NT2/D1 (cell line): Measurements from ENCODE around the gene RBM43.

Experiments used
- DNase-seq: peaks from one replicate; pipeline ENCODE4 v3.0.0-alpha.2; 2011; ENCODE audit warnings: low read depth, low spot score
- H3K27me3 ChIP-seq: 2 replicates; pipeline ENCODE4 v1.6.0; 2011; ENCODE audit warnings: mild to moderate bottlenecking; ENCODE audit not compliant: insufficient read length, insufficient read depth
- H3K36me3 ChIP-seq: 2 replicates; pipeline ENCODE4 v1.6.1; 2011; ENCODE audit warnings: mild to moderate bottlenecking, low read length, mixed read lengths; ENCODE audit not compliant: insufficient read depth, insufficient read length
- H3K4me1 ChIP-seq: 2 replicates; pipeline ENCODE4 v1.5.1; 2011; ENCODE audit not compliant: insufficient read depth, insufficient read length
- H3K4me3 ChIP-seq: 2 replicates; pipeline ENCODE4 v1.5.1; 2011; ENCODE audit warnings: low read depth; ENCODE audit not compliant: insufficient read length
- H3K9ac ChIP-seq: 2 replicates; pipeline ENCODE4 v1.6.0; 2011; ENCODE audit warnings: low read depth; ENCODE audit not compliant: insufficient read length
- H3K9me3 ChIP-seq: 2 replicates; pipeline ENCODE4 v1.5.1; 2011; ENCODE audit warnings: mild to moderate bottlenecking, low read length; ENCODE audit not compliant: insufficient read depth
- SUZ12 ChIP-seq: IDR thresholded peaks from 2 replicates; pipeline ENCODE4 v1.6.1; 2011; ENCODE audit not compliant: insufficient read length, insufficient read depth; ENCODE audit errors: extremely low read depth
- YY1 ChIP-seq: IDR thresholded peaks from 2 replicates; pipeline ENCODE4 v1.6.1; 2011; ENCODE audit not compliant: insufficient read length, insufficient read depth
- ZNF274 ChIP-seq: IDR thresholded peaks from 2 replicates; pipeline ENCODE4 v1.6.1; 2011; ENCODE audit warnings: mild to moderate bottlenecking, low read depth, low read length

The RBM43 gene

DNA sequence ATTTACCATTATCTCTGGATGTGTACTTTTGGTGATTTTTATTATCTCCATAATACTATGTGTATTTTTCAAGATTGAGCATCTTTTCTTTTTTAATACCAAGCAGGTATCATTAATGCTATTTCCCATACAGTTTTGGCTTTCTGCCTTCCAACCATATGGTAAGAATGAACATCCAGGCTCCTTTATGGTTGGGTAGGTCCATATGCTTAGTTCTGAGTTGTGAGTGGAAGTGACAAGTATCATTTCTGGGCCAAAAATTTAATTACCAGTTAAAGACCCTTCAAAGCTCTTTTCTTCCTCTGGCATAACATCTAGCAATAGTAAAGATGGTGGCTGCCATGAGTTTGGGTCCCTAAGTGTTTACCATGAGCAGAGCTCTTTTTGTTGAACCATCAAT is 4.3 kb upstream of the RBM43 start:
- Histone ChIP-seq H3K4me1 (no peaks in the 10 kb centered on the region), H3K9ac (no peak overlapping the region), H3K9me3 (peaks cover 4% of the 10 kb centered on the region; the same call in 1 of the 2 replicates), H3K27me3 (no peaks in the 10 kb centered on the region), H3K36me3 (no peaks in the 10 kb centered on the region), H3K4me3 (no peak overlapping the region)
- TF ChIP-seq SUZ12 (no peak), ZNF274 (no peak), YY1 (no peak)
- no peak for DNase-seq

- no peak for DNase-seq
These were observed 2.6 kb upstream of the RBM43 start for GRCh38 chr2:151264157-151264825.

DNA sequence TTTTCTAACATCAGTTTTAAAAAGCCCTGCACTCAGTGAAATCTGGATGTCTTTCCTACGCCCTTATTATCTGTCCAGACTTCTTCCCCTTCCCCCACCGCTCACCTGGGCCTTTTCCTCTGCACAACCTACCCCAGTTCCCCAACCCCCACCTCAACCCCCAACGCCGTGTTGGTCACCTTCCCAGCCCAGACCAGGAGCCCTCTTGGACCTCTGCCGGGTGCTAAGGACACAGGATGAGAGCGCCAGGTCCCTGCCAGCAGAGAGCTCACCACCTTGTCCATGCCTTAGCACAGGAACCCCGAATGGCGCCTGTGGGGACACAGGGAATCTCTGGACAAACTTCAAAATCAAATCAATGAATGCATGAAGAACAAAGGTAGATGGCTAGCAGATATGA is 966 bp upstream of the RBM43 start:
- DNase-seq: no peak
- no peaks in the 10 kb centered on the region for H3K9me3 ChIP-seq
- H3K36me3 ChIP-seq: no peaks in the 10 kb centered on the region
- no peaks in the 10 kb centered on the region for H3K27me3 ChIP-seq
- TF ChIP-seq ZNF274: no peak
- TF ChIP-seq YY1: no peak
- TF ChIP-seq SUZ12: no peak
- no peak overlapping the region for H3K4me3 ChIP-seq
- no peak overlapping the region for H3K9ac ChIP-seq
- H3K4me1 ChIP-seq: no peaks in the 10 kb centered on the region

More at GRCh38 chr2:151264157-151264825, 2.6 kb upstream of the RBM43 start:
- no peaks in the 10 kb centered on the region for H3K4me1 ChIP-seq
- TF ChIP-seq YY1 (no peak), ZNF274 (no peak), SUZ12 (no peak)
- no peaks in the 10 kb centered on the region for H3K27me3 ChIP-seq
- H3K36me3 ChIP-seq: no peaks in the 10 kb centered on the region
- no peak overlapping the region for H3K4me3 ChIP-seq
- no peak overlapping the region for H3K9ac ChIP-seq
- peaks cover 4% of the 10 kb centered on the region; the same call in 1 of the 2 replicates for H3K9me3 ChIP-seq

DNA sequence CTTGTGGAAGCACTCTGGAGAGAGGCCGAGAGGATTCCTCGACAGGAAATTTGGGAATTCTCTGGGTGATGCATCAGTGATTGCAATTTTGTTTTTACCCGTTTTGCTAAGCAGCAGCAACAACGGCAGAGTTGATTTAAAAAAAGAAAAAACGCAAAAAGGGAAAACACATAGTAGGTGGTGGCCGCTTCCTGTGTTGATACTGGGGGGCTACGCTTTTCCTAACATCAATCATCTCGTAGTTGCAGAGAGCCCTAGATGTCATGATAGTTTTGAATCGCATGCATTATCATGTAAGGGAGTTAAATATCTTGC is 271 bp upstream of the RBM43 start:
- Histone ChIP-seq H3K36me3 (no peaks in the 10 kb centered on the region), H3K9ac (peak overlapping the region; percentile 81), H3K4me3 (peak overlapping the region; percentile 59), H3K9me3 (no peaks in the 10 kb centered on the region), H3K4me1 (no peaks in the 10 kb centered on the region), H3K27me3 (no peaks in the 10 kb centered on the region)
- TF ChIP-seq ZNF274: no peak
- TF ChIP-seq YY1: no peak
- TF ChIP-seq SUZ12: no peak
- no peak for DNase-seq

DNA sequence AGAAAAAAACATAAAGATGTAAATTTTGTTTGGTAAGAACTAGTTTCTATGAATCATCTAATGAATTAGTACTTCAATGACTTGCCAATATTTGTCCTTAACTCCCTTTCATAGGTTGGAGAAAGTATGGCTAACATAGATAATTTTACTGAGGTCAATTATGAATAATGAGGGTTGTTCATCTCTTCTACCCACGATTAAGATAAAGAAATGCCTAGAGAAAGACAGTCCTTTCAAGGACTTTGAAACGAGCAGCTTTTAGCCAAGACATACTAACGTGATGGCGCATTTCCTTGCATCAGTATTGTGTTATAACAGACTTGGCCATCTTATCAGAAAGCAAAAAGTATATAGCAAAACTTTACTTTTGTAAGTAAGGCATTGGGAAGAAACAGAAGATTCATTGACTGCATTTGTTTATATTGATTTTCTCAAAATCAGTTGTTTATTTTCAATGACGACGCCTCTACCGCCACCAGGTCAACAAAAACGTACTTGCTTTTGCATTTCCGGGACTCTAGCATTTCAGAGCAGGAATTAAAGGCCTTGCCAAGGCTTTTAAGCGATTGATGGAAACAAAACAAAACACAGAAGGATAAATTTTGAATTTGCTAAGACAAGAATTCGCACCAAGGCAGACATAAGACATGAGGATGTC is 961 bp downstream of the RBM43 start:
- no peak for DNase-seq
- TF ChIP-seq YY1: no peak
- TF ChIP-seq ZNF274: no peak
- no peak for TF ChIP-seq SUZ12
- Histone ChIP-seq H3K36me3 (no peaks in the 10 kb centered on the region), H3K27me3 (no peaks in the 10 kb centered on the region), H3K9me3 (peaks cover 4% of the 10 kb centered on the region; the same call in 1 of the 2 replicates), H3K4me1 (no peaks in the 10 kb centered on the region), H3K9ac (peak overlapping the region; percentile 81), H3K4me3 (peak overlapping the region; percentile 59)

DNA sequence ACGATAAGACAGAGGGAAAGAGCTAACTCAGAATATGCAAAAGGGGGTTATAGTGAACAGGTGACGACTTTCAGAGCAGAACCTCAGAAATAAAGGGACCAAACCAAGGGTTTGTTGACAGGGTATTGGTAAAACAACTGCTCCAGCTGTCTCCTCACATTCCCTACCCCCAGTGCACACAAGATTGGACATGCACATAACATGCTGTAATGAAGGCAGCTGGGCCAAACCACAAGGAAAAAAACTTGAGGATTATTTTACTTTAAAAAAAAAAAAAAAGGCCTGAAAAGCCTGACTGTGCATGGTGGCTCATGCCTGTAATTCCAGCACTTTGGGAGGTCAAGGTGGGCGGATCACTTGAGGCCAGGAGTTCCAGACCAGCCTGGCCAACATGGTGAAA is 3.5 kb downstream of the RBM43 start:
- TF ChIP-seq ZNF274 (no peak), SUZ12 (no peak), YY1 (no peak)
- Histone ChIP-seq H3K9me3 (peaks cover 8% of the 10 kb centered on the region; the same call in 1 of the 2 replicates), H3K27me3 (no peaks in the 10 kb centered on the region), H3K9ac (no peak overlapping the region), H3K4me3 (no peak overlapping the region), H3K4me1 (no peaks in the 10 kb centered on the region), H3K36me3 (peaks cover 2% of the 10 kb centered on the region)
- DNase-seq: no peak

GRCh38 chr2:151252646-151253045 is 9.0 kb downstream of the RBM43 start:
- TF ChIP-seq SUZ12: no peak
- no peak for TF ChIP-seq ZNF274
- H3K27me3 ChIP-seq: no peaks in the 10 kb centered on the region
- no peak for DNase-seq
- peaks cover 2% of the 10 kb centered on the region for H3K36me3 ChIP-seq
- H3K9ac ChIP-seq: no peak overlapping the region
- no peaks in the 10 kb centered on the region for H3K4me1 ChIP-seq
- H3K9me3 ChIP-seq: peaks cover 18% of the 10 kb centered on the region
- no peak overlapping the region for H3K4me3 ChIP-seq

DNA sequence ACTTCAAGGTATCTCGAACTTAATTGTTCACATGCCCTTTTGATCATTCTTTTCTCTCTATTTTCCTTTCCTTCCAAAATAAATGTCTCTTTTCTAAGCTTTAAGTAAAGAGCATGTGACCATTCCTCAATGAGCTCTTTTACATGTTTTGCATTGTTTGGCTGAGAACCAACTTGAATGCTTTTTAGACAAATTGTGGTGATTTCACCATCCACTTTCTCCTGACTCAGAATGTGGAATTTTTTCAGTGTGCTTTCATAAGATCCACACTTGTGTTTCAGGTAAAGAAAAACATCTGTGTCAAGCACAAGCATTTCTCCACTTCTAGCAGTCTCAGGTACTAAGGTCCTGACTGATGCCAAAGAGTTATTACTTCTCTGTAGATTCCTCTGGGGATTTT is 10.7 kb downstream of the RBM43 start:
- no peak for DNase-seq
- peaks cover 17% of the 10 kb centered on the region for H3K9me3 ChIP-seq
- H3K4me1 ChIP-seq: no peaks in the 10 kb centered on the region
- H3K27me3 ChIP-seq: no peaks in the 10 kb centered on the region
- peaks cover 2% of the 10 kb centered on the region for H3K36me3 ChIP-seq
- no peak overlapping the region for H3K9ac ChIP-seq
- no peak for TF ChIP-seq YY1
- TF ChIP-seq SUZ12: no peak
- no peak for TF ChIP-seq ZNF274
- no peak overlapping the region for H3K4me3 ChIP-seq
